ENCODE data around the gene MYBPHL. TPM values are rescaled to one million over a fixed set of nuclear protein-coding genes. Genes with fewer than 3 reads are reported as not detected.

The MYBPHL gene
- total and polyA plus RNA-seq, 2 of the 13 experiments (the other 11 are each of a cell fraction or from before 2014, with no cell fraction given) = 3.7 to 3.8 TPM

- CTCF ChIA-PET (ENCODE audit: low intra/inter-chr PET ratio, low total read pairs) = no interaction called here
- in situ Hi-C loops (cut with HindIII; ENCODE audit: extremely low pct_ligation_motif_present, low pct_unique_long_range_greater_than_20kb) = no loop called here
Observed at GRCh38 chr1:109350182-109350581, 43.4 kb upstream of the MYBPHL start.

GRCh38 chr1:109347511-109347910 is 40.7 kb upstream of the MYBPHL start:
- ChIA-PET POLR2A (interaction anchor here (0.9 kb wide), 1 partner anchor 71 kb away, joined by 3 read pairs; no protein-coding TSS in a partner anchor), CTCF (ENCODE audit: low intra/inter-chr PET ratio, low total read pairs) (no interaction called here)
- H3K4me1 ChIP-seq (ENCODE audit: insufficient read depth, low read length) = peaks cover 38% of the 10 kb centered on the region
- H3K4me3 ChIP-seq (replicated peaks in 1 of 3; ENCODE audit: insufficient read depth in 1 of 3, low read depth in 2 of 3, low read length in 3 of 3) = no peak overlapping the region
- no peak overlapping the region for H3K9ac ChIP-seq (ENCODE audit: insufficient read depth, low read depth, low read length)
- no peak overlapping the region for H2AFZ ChIP-seq (ENCODE audit: low read length)
- ATAC-seq (no peak; the same call in 1 of the 3 replicates), DNase-seq (ENCODE audit: low spot score) (no peak), FAIRE-seq (no peak)
- TF ChIP-seq RAD51 (IDR thresholded peaks at IDR 0.05; ENCODE audit: borderline replicate concordance) = no peak
- TF ChIP-seq RBM22 (optimal IDR thresholded peaks at IDR 0.05; ENCODE audit: low read length) = peak; percentile 52
- H3K79me2 ChIP-seq (ENCODE audit: insufficient read depth, low read length) = no peaks in the 10 kb centered on the region
- intact Hi-C loops (cut with micrococcal nuclease; ENCODE audit: unreplicated experiment) (loop anchor here (10.0 kb wide), 1 partner anchor 73 kb away; no protein-coding TSS in a partner anchor), in situ Hi-C loops (cut with HindIII; ENCODE audit: extremely low pct_ligation_motif_present, low pct_unique_long_range_greater_than_20kb) (no loop called here)
- no TSS peak for BruUV-seq (replicated peaks)
- H3K27ac ChIP-seq (ENCODE audit: extremely low read length, insufficient read depth, low read length) = peak overlapping the region; percentile 12
- 95% methylated on average over 6 of the region's 6 CpGs for WGBS (ENCODE audit: low lambda C conversion rate)
- no peaks in the 10 kb centered on the region for H4K20me1 ChIP-seq (ENCODE audit: insufficient read depth, low read length)
- H3K27me3 ChIP-seq (ENCODE audit: control insufficient read depth in 1 of 2, insufficient read depth in 2 of 2, low read length in 2 of 2) = no peaks in the 10 kb centered on the region
- peaks cover 18 to 69% of the 10 kb centered on the region in 2 experiments for H3K36me3 ChIP-seq (replicated peaks in 1 of 2; ENCODE audit: control insufficient read depth in 1 of 2, insufficient read depth in 2 of 2, low read length in 2 of 2)
- no peak overlapping the region for H3K4me2 ChIP-seq (ENCODE audit: low read depth, low read length)
- H3K9me3 ChIP-seq (ENCODE audit: low read length) = no peaks in the 10 kb centered on the region

More at GRCh38 chr1:109350182-109350581, 43.4 kb upstream of the MYBPHL start:
- DNase-seq (ENCODE audit: low spot score) (no peak), ATAC-seq (no peak), FAIRE-seq (no peak)
- Histone ChIP-seq H3K4me1 (ENCODE audit: insufficient read depth, low read length) (peaks cover 35% of the 10 kb centered on the region), H3K27ac (ENCODE audit: extremely low read length, insufficient read depth, low read length) (no peak overlapping the region), H3K9ac (ENCODE audit: insufficient read depth, low read depth, low read length) (no peak overlapping the region), H3K79me2 (ENCODE audit: insufficient read depth, low read length) (no peaks in the 10 kb centered on the region), H3K36me3 (replicated peaks in 1 of 2; ENCODE audit: control insufficient read depth in 1 of 2, insufficient read depth in 2 of 2, low read length in 2 of 2) (peaks cover 18 to 64% of the 10 kb centered on the region in 2 experiments), H4K20me1 (ENCODE audit: insufficient read depth, low read length) (no peaks in the 10 kb centered on the region), H3K4me3 (replicated peaks in 1 of 3; ENCODE audit: insufficient read depth in 1 of 3, low read depth in 2 of 3, low read length in 3 of 3) (no peak overlapping the region), H3K27me3 (ENCODE audit: control insufficient read depth in 1 of 2, insufficient read depth in 2 of 2, low read length in 2 of 2) (no peaks in the 10 kb centered on the region), H3K9me3 (ENCODE audit: low read length) (no peaks in the 10 kb centered on the region), H2AFZ (ENCODE audit: low read length) (no peak overlapping the region), H3K4me2 (ENCODE audit: low read depth, low read length) (no peak overlapping the region)
- WGBS (ENCODE audit: low lambda C conversion rate) = 95% methylated on average over 4 of the region's 4 CpGs
- BruUV-seq (replicated peaks) = no TSS peak
- intact Hi-C loops (cut with micrococcal nuclease; ENCODE audit: unreplicated experiment) = loop anchor here (5.0 kb wide), 1 partner anchor 47 kb away; the partner anchor contains the start of gene SORT1
- TF ChIP-seq RAD51 (IDR thresholded peaks at IDR 0.05; ENCODE audit: borderline replicate concordance) = no peak
- no peak for TF ChIP-seq BORCS8-MEF2B (CRISPR knock-in tag; IDR thresholded peaks at IDR 0.05)
- TF ChIP-seq CHD2 (IDR thresholded peaks at IDR 0.05; ENCODE audit: low read depth, low read length) = no peak
- no peak for TF ChIP-seq EZH2 (conservative IDR thresholded peaks at IDR 0.05; ENCODE audit: low read depth, low read length)
- no peak for TF ChIP-seq ZFY (CRISPR knock-in tag; IDR thresholded peaks at IDR 0.05)
- TF ChIP-seq ZBTB39 (CRISPR knock-in tag; IDR thresholded peaks at IDR 0.05) = no peak
- POLR2A ChIA-PET = no interaction called here
